ENCODE data around the gene LDHD.

- TF ChIP-seq POLR2AphosphoS5 (IDR thresholded peaks at IDR 0.05) (no peak), POLR2A (IDR thresholded peaks at IDR 0.05) (no peak)
These were observed 14.5 kb upstream of the LDHD start for GRCh38 chr16:75131081-75131480.
